Loucy (cell line): ENCODE data around the gene FER.
"Not testable (repeated sequence)": the region's sequence is repeated elsewhere in the genome, so short reads cannot be mapped to it uniquely, and the experiment has no call there.

Experiments
- EZH2phosphoT487 ChIP-seq: fragments of 200-600 bp; IDR thresholded peaks from 2 replicates; pipeline ENCODE4 v1.6.1; 2018; ENCODE audit warnings: antibody characterized with exemption, mild to moderate bottlenecking, moderate library complexity, borderline replicate concordance
- TF ChIP-seq, protein P1 (sequence below): fragments of 200-600 bp; sonication (generic); conservative IDR thresholded peaks from 2 replicates; pipeline ENCODE4 v1.5.1; 2014; ENCODE audit warnings: mild to moderate bottlenecking, antibody characterized with exemption, low read length

DNA sequence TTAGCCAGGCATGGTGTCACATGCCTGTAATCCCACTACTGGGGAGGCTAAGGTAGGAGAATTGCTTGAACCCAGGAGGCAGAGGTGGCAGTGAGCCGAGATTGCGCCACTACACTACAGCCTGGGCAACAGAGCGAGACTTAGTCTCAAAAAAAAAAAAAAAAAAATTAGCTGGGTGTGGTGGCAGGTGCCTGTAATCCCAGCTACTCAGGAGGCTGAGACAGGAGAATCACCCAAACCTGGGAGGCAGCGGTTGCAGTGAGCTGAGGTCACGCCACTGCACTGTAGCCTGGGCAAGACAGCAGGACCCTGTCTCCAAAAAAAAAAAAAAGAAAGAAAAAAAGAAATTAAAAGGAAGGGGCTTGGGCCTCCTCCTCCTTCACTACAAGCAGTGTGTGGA lies 47.3 kb upstream of the FER start:
- TF ChIP-seq, protein P1, sequence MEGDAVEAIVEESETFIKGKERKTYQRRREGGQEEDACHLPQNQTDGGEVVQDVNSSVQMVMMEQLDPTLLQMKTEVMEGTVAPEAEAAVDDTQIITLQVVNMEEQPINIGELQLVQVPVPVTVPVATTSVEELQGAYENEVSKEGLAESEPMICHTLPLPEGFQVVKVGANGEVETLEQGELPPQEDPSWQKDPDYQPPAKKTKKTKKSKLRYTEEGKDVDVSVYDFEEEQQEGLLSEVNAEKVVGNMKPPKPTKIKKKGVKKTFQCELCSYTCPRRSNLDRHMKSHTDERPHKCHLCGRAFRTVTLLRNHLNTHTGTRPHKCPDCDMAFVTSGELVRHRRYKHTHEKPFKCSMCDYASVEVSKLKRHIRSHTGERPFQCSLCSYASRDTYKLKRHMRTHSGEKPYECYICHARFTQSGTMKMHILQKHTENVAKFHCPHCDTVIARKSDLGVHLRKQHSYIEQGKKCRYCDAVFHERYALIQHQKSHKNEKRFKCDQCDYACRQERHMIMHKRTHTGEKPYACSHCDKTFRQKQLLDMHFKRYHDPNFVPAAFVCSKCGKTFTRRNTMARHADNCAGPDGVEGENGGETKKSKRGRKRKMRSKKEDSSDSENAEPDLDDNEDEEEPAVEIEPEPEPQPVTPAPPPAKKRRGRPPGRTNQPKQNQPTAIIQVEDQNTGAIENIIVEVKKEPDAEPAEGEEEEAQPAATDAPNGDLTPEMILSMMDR, result not testable (repeated sequence)
- not testable (repeated sequence) for TF ChIP-seq EZH2phosphoT487
